Measurements from ENCODE around the gene QRICH1. TPM values are rescaled to one million over a fixed set of nuclear protein-coding genes. Genes with fewer than 3 reads are reported as not detected.

Gene QRICH1
- total RNA-seq, 1 donor from 2014 or later: 153 TPM

- no peak for TF ChIP-seq CTCF (conservative IDR thresholded peaks at IDR 0.05)
- Mint-ChIP-seq H3K4me3 (peak overlapping the region; percentile 98), H3K4me1 (peaks cover 43% of the 10 kb centered on the region), H3K9me3 (no peaks in the 10 kb centered on the region), H3K27me3 (ENCODE audit: low read depth) (peaks cover 7% of the 10 kb centered on the region), H3K36me3 (ENCODE audit: low read depth) (peaks cover 28% of the 10 kb centered on the region), H3K27ac (ENCODE audit: unreplicated experiment) (peak overlapping the region; percentile 27)
- DNase-seq (ENCODE audit: low read depth, low spot score): no peak
These were observed 70.1 kb downstream of the QRICH1 start for GRCh38 chr3:49023775-49024174.

DNA sequence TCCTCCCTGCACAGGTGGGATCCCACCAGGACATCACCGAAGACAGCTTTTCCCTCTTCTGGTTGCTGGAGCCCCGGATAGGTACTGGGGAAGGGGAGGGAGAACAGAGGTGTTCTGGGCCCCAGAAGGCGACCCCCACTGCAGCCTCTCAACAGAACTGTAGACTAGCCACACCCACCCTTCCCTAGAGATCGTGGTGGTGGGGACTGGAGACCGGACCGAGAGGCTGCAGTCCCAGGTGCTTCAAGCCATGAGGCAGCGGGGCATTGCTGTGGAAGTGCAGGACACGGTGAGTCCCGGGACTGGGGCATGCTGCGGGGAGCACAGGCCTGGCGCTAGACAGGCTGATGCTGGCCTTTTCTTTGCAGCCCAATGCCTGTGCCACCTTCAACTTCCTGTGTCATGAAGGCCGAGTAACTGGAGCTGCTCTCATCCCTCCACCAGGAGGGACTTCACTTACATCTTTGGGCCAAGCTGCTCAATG lies 71.1 kb downstream of the QRICH1 start:
- peak overlapping the region; percentile 98 for H3K4me3 Mint-ChIP-seq
- no peak for DNase-seq (ENCODE audit: low read depth, low spot score)
- H3K4me1 Mint-ChIP-seq: peaks cover 36% of the 10 kb centered on the region
- peaks cover 6% of the 10 kb centered on the region for H3K27me3 Mint-ChIP-seq (ENCODE audit: low read depth)
- H3K27ac Mint-ChIP-seq (ENCODE audit: unreplicated experiment): peak overlapping the region; percentile 98
- no peak for TF ChIP-seq CTCF (conservative IDR thresholded peaks at IDR 0.05)
- H3K9me3 Mint-ChIP-seq: no peaks in the 10 kb centered on the region
- peaks cover 24% of the 10 kb centered on the region for H3K36me3 Mint-ChIP-seq (ENCODE audit: low read depth)

- H3K36me3 Mint-ChIP-seq (ENCODE audit: low read depth): peaks cover 21% of the 10 kb centered on the region
- no peaks in the 10 kb centered on the region for H3K9me3 Mint-ChIP-seq
- H3K27me3 Mint-ChIP-seq (ENCODE audit: low read depth): peaks cover 6% of the 10 kb centered on the region
- DNase-seq (ENCODE audit: low read depth, low spot score): peak; percentile 96
- peaks cover 38% of the 10 kb centered on the region for H3K4me1 Mint-ChIP-seq
- H3K4me3 Mint-ChIP-seq: peak within 1 kb of the TSS; percentile 98
- peak within 1 kb of the TSS; percentile 98 for H3K27ac Mint-ChIP-seq (ENCODE audit: unreplicated experiment)
- peak; percentile 98 for TF ChIP-seq CTCF (conservative IDR thresholded peaks at IDR 0.05)
These were observed 71.8 kb downstream of the QRICH1 start, which contains the start of gene NDUFAF3 for GRCh38 chr3:49021813-49022687. TSS of gene NDUFAF3 (plus strand) at chr3:49022121. CDS start at chr3:49022145, 24 bp downstream.

- H3K36me3 Mint-ChIP-seq (ENCODE audit: low read depth): peaks cover 16% of the 10 kb centered on the region
- H3K27me3 Mint-ChIP-seq (ENCODE audit: low read depth): peaks cover 6% of the 10 kb centered on the region
- no peak for TF ChIP-seq CTCF (conservative IDR thresholded peaks at IDR 0.05)
- no peaks in the 10 kb centered on the region for H3K9me3 Mint-ChIP-seq
- peak overlapping the region; percentile 98 for H3K27ac Mint-ChIP-seq (ENCODE audit: unreplicated experiment)
- DNase-seq (ENCODE audit: low read depth, low spot score): peak; percentile 98
- H3K4me1 Mint-ChIP-seq: peaks cover 36% of the 10 kb centered on the region
- H3K4me3 Mint-ChIP-seq: peak overlapping the region; percentile 98
These were observed 72.6 kb downstream of the QRICH1 start for GRCh38 chr3:49021213-49021812.

DNA sequence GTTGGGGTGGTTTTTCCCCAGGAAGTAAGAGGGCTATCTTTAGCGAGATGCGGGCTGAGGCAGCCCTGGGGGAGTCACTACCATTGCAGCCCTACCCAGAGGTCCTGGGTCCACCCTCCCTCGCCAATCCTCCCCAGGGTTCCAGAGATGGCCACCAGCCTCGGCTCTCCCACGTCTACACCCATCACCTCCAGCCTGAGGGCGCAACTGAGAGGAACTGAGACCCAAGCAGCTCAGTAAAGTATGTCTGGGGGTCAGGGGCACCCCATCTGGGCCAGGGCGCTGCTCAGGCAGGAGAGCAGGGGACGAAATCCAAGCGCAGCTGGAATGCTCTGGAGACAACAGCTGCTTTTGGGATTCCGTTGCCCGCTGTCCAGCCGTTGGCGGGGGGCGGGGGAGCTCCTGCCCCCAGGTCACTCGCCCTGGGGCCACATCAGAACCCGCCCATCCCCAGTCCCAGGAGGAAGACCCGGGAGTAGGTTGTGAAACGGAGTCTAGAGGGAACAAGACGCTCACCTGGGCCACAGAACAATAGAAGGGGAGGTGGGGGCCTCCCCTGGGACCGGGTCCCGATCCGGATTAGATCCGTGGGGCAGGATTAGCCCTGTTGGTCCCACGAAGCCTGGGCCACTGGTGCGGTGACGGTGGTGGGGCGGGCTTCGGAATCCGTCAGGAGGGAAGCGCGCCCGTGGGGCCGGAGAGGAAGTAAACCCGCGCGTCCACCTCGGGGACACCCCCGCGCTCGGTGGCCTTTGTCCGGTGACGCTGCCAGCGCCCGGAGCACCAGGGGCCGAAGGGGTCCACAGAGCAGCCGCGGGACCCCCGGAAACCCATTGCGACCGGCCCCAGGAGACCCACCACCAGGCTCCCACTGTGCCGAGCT lies 73.3 kb downstream of the QRICH1 start:
- Mint-ChIP-seq H3K9me3 (no peaks in the 10 kb centered on the region), H3K36me3 (ENCODE audit: low read depth) (peaks cover 13% of the 10 kb centered on the region), H3K4me1 (peaks cover 36% of the 10 kb centered on the region), H3K27ac (ENCODE audit: unreplicated experiment) (peak overlapping the region; percentile 35), H3K27me3 (ENCODE audit: low read depth) (peaks cover 6% of the 10 kb centered on the region), H3K4me3 (peak overlapping the region; percentile 98)
- TF ChIP-seq CTCF (conservative IDR thresholded peaks at IDR 0.05): no peak
- DNase-seq (ENCODE audit: low read depth, low spot score): no peak
